OCI-LY3 (cell line): ENCODE measurements around the gene PSME1.

Experiments
- H2AFZ ChIP-seq: fragments of 200-600, 300-600 bp; shearing (Covaris generic); 2 replicates; pipeline ENCODE4 v1.6.0; 2014; ENCODE audit warnings: antibody characterized with exemption, low read depth, low read length
- H3K27ac ChIP-seq: fragments of 200-600, 300-600 bp; sonication (generic); 2 replicates; pipeline ENCODE4 v1.5.1; 2014; ENCODE audit warnings: mild to moderate bottlenecking, low read length, moderate library complexity, mixed read lengths
- H3K27me3 ChIP-seq: fragments of 200-600, 300-600 bp; sonication (generic); 2 replicates; pipeline ENCODE4 v1.6.1; 2014; ENCODE audit warnings: low read depth, low read length, mixed read lengths
- H3K36me3 ChIP-seq: fragments of 200-600, 300-600 bp; sonication (generic); replicated peaks from 2 replicates; pipeline ENCODE3; 2014; ENCODE audit warnings: low read depth, low read length, mixed read lengths
- H3K4me1 ChIP-seq: fragments of 300-600, 200-600 bp; sonication (generic); 2 replicates; pipeline ENCODE4 v1.6.1; 2014; ENCODE audit warnings: low read length, mixed read lengths
- H3K4me2 ChIP-seq: fragments of 200-600, 300-600 bp; sonication (generic); 2 replicates; pipeline ENCODE4 v1.6.1; 2014; ENCODE audit warnings: low read length, mixed read lengths
- H3K4me3 ChIP-seq: fragments of 300-600, 200-600 bp; sonication (generic); 2 replicates; pipeline ENCODE4 v1.5.1; 2014; ENCODE audit warnings: antibody characterized with exemption, mild to moderate bottlenecking, low read length, moderate library complexity
- H3K79me2 ChIP-seq: fragments of 300-600, 200-600 bp; shearing (Covaris generic); 2 replicates; pipeline ENCODE4 v1.6.1; 2014; ENCODE audit warnings: mild to moderate bottlenecking, low read length, mixed read lengths
- H3K9ac ChIP-seq: fragments of 300-600, 200-600 bp; shearing (Covaris generic); 2 replicates; pipeline ENCODE4 v1.6.0; 2014; ENCODE audit warnings: mild to moderate bottlenecking, low read length, moderate library complexity
- H3K9me3 ChIP-seq: fragments of 200-600, 300-600 bp; shearing (Covaris generic); 2 replicates; pipeline ENCODE4 v1.6.1; 2014; ENCODE audit warnings: low read length, mixed read lengths; ENCODE audit not compliant: insufficient read depth
- H4K20me1 ChIP-seq: fragments of 200-600, 300-600 bp; sonication (generic); 2 replicates; pipeline ENCODE4 v1.6.1; 2016; ENCODE audit warnings: low read length, mixed read lengths; ENCODE audit not compliant: insufficient read depth
- EZH2phosphoT487 ChIP-seq: fragments of 200-600 bp; shearing (Covaris generic); IDR thresholded peaks from 2 replicates; pipeline ENCODE4 v1.6.1; 2018; ENCODE audit warnings: antibody characterized with exemption, mixed run types, low read depth
- TF ChIP-seq, protein P1 (sequence below): fragments of 200-600, 300-600 bp; sonication (generic); IDR thresholded peaks from 2 replicates; pipeline ENCODE4 v1.5.1; 2014; ENCODE audit warnings: antibody characterized with exemption, low read length, low read depth

Gene PSME1

DNA sequence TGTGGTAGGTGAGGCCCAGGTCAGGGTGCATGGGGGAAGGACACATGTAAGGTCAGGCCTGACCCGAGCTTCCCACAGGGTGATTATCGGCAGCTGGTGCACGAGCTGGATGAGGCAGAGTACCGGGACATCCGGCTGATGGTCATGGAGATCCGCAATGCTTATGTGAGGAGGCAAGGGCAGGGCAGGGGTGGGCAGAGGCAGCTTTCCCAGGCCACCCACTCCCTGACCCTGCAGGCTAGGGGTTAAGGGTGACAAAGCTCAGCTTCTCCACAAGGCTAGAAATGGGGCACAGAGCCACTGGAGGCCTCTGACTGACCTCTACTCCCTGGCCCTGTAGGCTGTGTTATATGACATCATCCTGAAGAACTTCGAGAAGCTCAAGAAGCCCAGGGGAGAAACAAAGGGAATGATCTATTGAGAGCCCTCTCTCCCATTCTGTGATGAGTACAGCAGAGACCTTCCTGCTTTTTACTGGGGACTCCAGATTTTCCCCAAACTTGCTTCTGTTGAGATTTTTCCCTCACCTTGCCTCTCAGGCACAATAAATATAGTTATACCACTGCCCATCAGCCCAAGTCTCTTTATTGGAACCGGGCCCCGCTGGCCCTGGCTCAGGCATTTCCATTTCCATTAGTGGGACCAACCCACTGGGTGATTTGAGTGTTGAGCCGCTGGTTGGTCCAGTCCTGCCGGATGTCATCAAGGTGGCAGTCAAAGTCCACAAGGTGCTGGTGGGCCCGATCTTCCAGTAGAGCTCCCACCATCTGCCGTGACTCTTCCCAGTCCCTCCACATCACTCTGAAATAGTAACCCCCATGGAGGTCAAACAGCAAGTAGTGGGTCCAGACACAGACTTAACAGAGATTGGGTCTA, 2.6 kb downstream of the PSME1 start:
- Histone ChIP-seq H3K4me2 (no peak overlapping the region), H4K20me1 (no peaks in the 10 kb centered on the region; the same call in 1 of the 2 replicates), H3K4me3 (no peak overlapping the region), H3K36me3 (peaks cover 31% of the 10 kb centered on the region), H3K4me1 (peaks cover 31% of the 10 kb centered on the region), H3K9me3 (no peaks in the 10 kb centered on the region), H3K27me3 (no peaks in the 10 kb centered on the region), H3K9ac (no peak overlapping the region), H3K27ac (no peak overlapping the region), H2AFZ (no peak overlapping the region), H3K79me2 (peaks cover 52% of the 10 kb centered on the region)
- TF ChIP-seq, protein P1, sequence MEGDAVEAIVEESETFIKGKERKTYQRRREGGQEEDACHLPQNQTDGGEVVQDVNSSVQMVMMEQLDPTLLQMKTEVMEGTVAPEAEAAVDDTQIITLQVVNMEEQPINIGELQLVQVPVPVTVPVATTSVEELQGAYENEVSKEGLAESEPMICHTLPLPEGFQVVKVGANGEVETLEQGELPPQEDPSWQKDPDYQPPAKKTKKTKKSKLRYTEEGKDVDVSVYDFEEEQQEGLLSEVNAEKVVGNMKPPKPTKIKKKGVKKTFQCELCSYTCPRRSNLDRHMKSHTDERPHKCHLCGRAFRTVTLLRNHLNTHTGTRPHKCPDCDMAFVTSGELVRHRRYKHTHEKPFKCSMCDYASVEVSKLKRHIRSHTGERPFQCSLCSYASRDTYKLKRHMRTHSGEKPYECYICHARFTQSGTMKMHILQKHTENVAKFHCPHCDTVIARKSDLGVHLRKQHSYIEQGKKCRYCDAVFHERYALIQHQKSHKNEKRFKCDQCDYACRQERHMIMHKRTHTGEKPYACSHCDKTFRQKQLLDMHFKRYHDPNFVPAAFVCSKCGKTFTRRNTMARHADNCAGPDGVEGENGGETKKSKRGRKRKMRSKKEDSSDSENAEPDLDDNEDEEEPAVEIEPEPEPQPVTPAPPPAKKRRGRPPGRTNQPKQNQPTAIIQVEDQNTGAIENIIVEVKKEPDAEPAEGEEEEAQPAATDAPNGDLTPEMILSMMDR = no peak
- TF ChIP-seq EZH2phosphoT487 = no peak

DNA sequence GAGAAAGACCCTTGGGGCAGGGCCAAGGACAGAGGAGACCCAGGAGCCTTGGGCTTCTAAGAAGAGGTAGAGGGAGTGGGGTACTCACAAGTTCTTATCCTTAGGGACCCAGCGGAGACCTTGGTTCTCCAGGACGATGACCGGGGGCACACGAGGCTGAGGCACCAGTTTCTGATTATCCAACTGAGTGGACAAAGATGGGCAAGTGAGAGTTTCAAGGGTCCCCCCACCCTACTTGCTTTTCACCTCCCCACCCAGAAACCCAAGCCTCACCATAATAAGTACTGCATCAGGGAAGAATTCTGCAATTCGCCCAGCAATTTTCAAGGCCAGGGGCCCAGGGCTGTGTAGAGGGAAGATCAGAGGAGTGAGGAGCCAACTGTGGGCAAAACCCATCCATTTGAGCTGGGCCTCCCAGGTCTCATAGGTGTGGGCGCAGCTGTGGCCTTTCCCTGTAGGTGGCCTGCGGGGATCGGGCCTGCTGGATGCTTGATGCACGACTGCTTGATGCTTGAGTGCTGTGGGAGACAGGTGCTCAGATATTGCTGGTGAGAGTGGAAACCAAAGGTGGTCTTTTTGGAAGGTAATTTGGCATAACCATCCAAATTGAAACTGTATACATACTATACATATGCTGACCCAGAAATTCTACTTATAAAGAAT, 3.4 kb downstream of the PSME1 start:
- Histone ChIP-seq H4K20me1 (no peaks in the 10 kb centered on the region; the same call in 1 of the 2 replicates), H3K9ac (peak overlapping the region; percentile 91; the same call in 1 of the 2 replicates), H3K4me1 (peaks cover 31% of the 10 kb centered on the region), H3K36me3 (peaks cover 34% of the 10 kb centered on the region), H3K27me3 (no peaks in the 10 kb centered on the region), H3K27ac (no peak overlapping the region), H3K4me2 (peak overlapping the region; percentile 63), H3K79me2 (peaks cover 52% of the 10 kb centered on the region), H3K9me3 (no peaks in the 10 kb centered on the region), H3K4me3 (peak overlapping the region; percentile 97), H2AFZ (no peak overlapping the region)
- no peak for TF ChIP-seq EZH2phosphoT487
- TF ChIP-seq, protein P1 = no peak

DNA sequence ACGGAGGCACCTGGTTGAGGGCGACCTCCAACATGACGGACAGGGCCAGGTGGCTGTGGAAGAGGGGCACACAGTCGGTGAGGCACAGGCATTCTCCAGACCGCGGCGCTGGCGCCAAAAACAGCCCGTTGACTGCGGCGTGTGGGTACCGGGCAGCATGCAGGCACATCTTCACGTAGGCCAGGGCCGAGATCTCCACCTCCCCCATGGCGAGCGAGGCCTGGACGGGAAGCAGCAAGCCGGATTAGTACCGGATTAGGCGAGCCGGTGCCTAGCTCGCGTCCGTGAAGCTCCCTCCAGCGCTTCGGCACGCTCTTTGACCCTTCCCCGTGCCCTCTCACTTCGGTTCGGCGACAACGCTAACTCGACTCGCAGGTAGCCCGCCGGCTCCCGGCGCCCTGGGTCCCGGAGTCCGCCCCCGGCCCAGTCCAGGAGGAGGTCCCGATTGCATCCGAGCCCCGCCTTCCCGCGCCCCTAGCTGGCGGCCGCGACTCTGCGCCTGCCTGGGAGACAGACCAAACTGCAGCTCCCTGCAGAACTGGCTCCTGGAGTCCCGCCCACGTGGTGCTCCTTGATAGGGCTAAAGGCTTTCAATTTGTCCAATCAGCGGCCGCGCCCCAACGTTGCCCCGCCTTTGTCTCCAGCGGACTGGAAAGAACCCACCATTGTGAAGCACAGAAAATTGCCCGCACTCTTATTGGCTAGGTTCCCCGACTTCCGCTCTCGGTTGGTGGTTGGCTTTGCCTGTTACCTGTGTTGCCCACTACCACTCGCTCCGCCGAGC, 5.3 kb downstream of the PSME1 start, which contains the start of gene EMC9:
Gene EMC9, minus strand, starts transcription at position 495 of the 784 bp plus-strand sequence. Its CDS starts 287 bp downstream, at position 208.
- peaks cover 41% of the 10 kb centered on the region for H3K36me3 ChIP-seq
- TF ChIP-seq EZH2phosphoT487 = no peak
- TF ChIP-seq, protein P1 = peak; percentile 11; the same call in 1 of the 2 replicates
- H3K4me3 ChIP-seq = peak within 1 kb of the TSS; percentile 97
- peak within 1 kb of the TSS; percentile 80 for H3K27ac ChIP-seq
- no peaks in the 10 kb centered on the region for H3K9me3 ChIP-seq
- peak within 1 kb of the TSS; percentile 91 for H3K9ac ChIP-seq
- H3K4me2 ChIP-seq = peak within 1 kb of the TSS; percentile 82
- peaks cover 38% of the 10 kb centered on the region for H3K4me1 ChIP-seq
- no peaks in the 10 kb centered on the region; the same call in 1 of the 2 replicates for H4K20me1 ChIP-seq
- peaks cover 68% of the 10 kb centered on the region for H3K79me2 ChIP-seq
- no peaks in the 10 kb centered on the region for H3K27me3 ChIP-seq
- peak within 1 kb of the TSS; percentile 7; the same call in 1 of the 2 replicates for H2AFZ ChIP-seq
